Esophagus squamous epithelium (tissue), 5 donors: Measurements from ENCODE around the gene GLRX5. TPM values are rescaled to one million over a fixed set of nuclear protein-coding genes. Genes with fewer than 3 reads are reported as not detected.

ENCODE experiments used
- DNase-seq: peaks from one replicate; lab custom pipeline; 2025; lab: John Stamatoyannopoulos, UW
- H3K27ac ChIP-seq, 4 donors: fragments of 200-600 bp; sonication (generic); one replicate each; pipeline ENCODE4 v1.5.1; 2016 to 2019; ENCODE audit warnings: mild to moderate bottlenecking in 1 of 4
- H3K27me3 ChIP-seq, 4 donors: fragments of 200-600 bp; sonication (generic); 1 replicate in 3 of 4; 2 replicates in 1 of 4; pipeline versions ENCODE4 v1.5.1 to v1.6.0; 2017 to 2021; ENCODE audit warnings: antibody characterized with exemption in 1 of 4
- H3K36me3 ChIP-seq, 3 donors: fragments of 200-600 bp; sonication (generic); one replicate each; pipeline ENCODE4 v1.5.1; 2016 to 2019
- H3K4me1 ChIP-seq, 3 donors: fragments of 200-600 bp; sonication (generic); one replicate each; pipeline ENCODE4 v1.5.1; 2017 to 2019
- H3K4me3 ChIP-seq, 4 donors: fragments of 200-600 bp; sonication (generic); 1 replicate in 3 of 4; 2 replicates in 1 of 4; pipeline ENCODE4 v1.5.1; 2016 to 2019; ENCODE audit warnings: mild to moderate bottlenecking in 2 of 4, moderate library complexity in 1 of 4
- H3K9me3 ChIP-seq, 3 donors: fragments of 200-600 bp; sonication (generic); one replicate each; pipeline ENCODE4 v1.5.1; 2016 to 2019
- POLR2A ChIP-seq, 4 donors: fragments of 450-650 bp; IDR thresholded peaks; one replicate each; pipeline ENCODE4 v1.6.1; 2017; ENCODE audit warnings: antibody characterized with exemption in 4 of 4, mild to moderate bottlenecking in 4 of 4, moderate library complexity in 3 of 4
- WGBS, 2 donors: methylation state at CpG; one replicate each; pipeline ENCODE4 v1.1.5; 2018; 5-methylcytosine and 5-hydroxymethylcytosine counted together
- intact Hi-C: fragments of 100-400 bp; cut with DNase I; formaldehyde crosslinking; loops from one replicate; pipeline ENCODE4 v1.15.0; 2022
- total RNA-seq, 4 donors: library from RNA; depleted of rRNA; stranded (reverse); fragments of >200 nt; gene quantifications; one replicate each; pipeline ENCODE4 v1.1.0, GENCODE V29; 2016
- TF ChIP-seq, protein P1 (sequence below), 6 experiments: fragments of 450-650 bp in 4 of 6; fragments of 200-600 bp in 2 of 6; sonication (generic) in 2 of 6; IDR thresholded peaks; one replicate each; pipeline ENCODE4 v1.5.1; 2016 to 2019; ENCODE audit warnings: antibody characterized with exemption in 6 of 6, mild to moderate bottlenecking in 4 of 6, moderate library complexity in 4 of 6
- donor health status: DM: yes; HTN: yes; CAD: no.

GLRX5 gene
- total RNA-seq, 4 donors from 2014 or later, result 14.4 to 40.1 (median 32.6) TPM

DNA sequence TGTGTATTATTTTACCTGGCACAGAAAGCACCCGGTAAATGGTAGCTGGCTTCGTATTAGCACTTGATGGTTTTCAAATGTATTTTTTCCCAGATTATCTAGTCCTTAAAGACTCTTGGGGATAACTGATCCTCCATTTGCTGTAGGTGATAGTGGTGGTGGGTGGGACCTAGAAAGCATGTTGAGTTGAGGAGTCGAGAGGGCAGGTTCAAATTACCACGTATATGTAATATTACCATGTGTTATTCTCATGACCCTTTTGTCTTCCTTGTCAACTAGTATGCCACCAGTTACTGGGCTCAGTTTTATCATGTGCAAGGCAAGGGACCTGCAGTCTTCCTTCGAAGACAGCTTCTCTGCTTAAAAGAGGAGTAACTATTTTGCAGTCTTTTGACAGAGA lies 1.8 kb downstream of the GLRX5 start:
- Histone ChIP-seq H3K27ac (no peak overlapping the region), H3K9me3 (no peaks in the 10 kb centered on the region), H3K4me1 (peaks cover 30 to 57% (median 46%) of the 10 kb centered on the region in 3 donors), H3K4me3 (peak overlapping the region in 2 of 4 donors; percentile 1 to 74), H3K36me3 (no peaks in the 10 kb centered on the region), H3K27me3 (no peaks in the 10 kb centered on the region)
- TF ChIP-seq POLR2A (IDR thresholded peaks at IDR 0.05), result no peak
- TF ChIP-seq, protein P1, sequence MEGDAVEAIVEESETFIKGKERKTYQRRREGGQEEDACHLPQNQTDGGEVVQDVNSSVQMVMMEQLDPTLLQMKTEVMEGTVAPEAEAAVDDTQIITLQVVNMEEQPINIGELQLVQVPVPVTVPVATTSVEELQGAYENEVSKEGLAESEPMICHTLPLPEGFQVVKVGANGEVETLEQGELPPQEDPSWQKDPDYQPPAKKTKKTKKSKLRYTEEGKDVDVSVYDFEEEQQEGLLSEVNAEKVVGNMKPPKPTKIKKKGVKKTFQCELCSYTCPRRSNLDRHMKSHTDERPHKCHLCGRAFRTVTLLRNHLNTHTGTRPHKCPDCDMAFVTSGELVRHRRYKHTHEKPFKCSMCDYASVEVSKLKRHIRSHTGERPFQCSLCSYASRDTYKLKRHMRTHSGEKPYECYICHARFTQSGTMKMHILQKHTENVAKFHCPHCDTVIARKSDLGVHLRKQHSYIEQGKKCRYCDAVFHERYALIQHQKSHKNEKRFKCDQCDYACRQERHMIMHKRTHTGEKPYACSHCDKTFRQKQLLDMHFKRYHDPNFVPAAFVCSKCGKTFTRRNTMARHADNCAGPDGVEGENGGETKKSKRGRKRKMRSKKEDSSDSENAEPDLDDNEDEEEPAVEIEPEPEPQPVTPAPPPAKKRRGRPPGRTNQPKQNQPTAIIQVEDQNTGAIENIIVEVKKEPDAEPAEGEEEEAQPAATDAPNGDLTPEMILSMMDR (IDR thresholded peaks at IDR 0.05), result no peak
- DNase-seq, result no peak
- intact Hi-C loops, result no loop called here
- 74 to 75% methylated on average over 5 of the region's 5 CpGs for WGBS, 2 donors

DNA sequence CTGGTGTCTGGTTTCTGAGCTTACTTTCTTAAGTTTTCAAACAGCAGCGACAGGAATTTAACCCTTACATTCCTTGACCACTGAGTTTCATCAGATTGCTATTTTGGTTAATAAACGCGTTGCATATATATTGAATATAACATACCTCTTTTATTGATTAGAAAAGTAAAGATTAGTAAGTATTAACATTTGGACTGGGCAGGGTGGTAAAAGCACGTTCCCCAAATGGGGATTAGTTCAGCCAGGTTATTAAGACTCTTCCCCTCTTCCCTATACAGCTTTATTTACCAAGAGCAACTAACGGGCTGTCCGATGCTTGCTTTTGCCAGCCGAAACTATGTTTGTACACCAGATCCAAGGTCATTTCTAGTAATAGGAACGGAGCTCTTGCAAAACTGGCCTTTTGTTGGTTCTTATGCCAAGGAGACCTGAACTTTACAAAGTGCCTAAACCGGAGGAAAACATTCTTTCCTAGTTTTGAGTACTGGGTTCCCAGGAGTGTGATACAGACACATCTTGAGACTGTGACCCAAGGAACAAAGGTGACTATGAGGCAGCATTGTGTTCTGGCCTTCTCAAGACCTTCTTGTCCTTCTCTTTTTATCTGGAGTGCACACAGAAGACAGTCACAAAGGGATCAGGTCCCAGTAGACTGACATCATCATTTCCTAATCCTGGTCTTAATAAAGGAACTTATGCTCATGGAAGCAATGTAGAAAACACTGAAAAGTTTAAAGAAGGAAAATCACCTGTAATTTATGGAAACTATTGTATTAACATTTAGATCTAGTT lies 2.6 kb downstream of the GLRX5 start:
- no peak for DNase-seq
- TF ChIP-seq, protein P1 (IDR thresholded peaks at IDR 0.05), result no peak
- TF ChIP-seq POLR2A (IDR thresholded peaks at IDR 0.05), result no peak
- H3K27me3 ChIP-seq, result no peaks in the 10 kb centered on the region
- 68 to 70% methylated on average over 9 of the region's 9 CpGs for WGBS, 2 donors
- H3K27ac ChIP-seq, result no peak overlapping the region
- no peak overlapping the region for H3K4me3 ChIP-seq
- no peaks in the 10 kb centered on the region for H3K36me3 ChIP-seq
- H3K4me1 ChIP-seq, result peaks cover 27 to 49% (median 38%) of the 10 kb centered on the region in 3 donors
- intact Hi-C loops, result no loop called here
- no peaks in the 10 kb centered on the region for H3K9me3 ChIP-seq

GRCh38 chr14:95538801-95539509 lies 4.1 kb downstream of the GLRX5 start:
- intact Hi-C loops, result no loop called here
- 86 to 91% methylated on average over 12 to 14 of the region's 14 CpGs for WGBS, 2 donors

GRCh38 chr14:95540236-95540855 lies 5.5 kb downstream of the GLRX5 start:
- 98 to 99% methylated on average over 6 of the region's 6 CpGs for WGBS, 2 donors
- Histone ChIP-seq H3K9me3 (no peaks in the 10 kb centered on the region), H3K36me3 (peaks cover 0 to 18% (median 0%) of the 10 kb centered on the region in 3 donors), H3K4me1 (peaks cover 14 to 32% (median 25%) of the 10 kb centered on the region in 3 donors), H3K4me3 (no peak overlapping the region), H3K27me3 (no peaks in the 10 kb centered on the region), H3K27ac (no peak overlapping the region)
- no peak for DNase-seq
- intact Hi-C loops, result no loop called here
- TF ChIP-seq POLR2A (IDR thresholded peaks at IDR 0.05), result no peak
- TF ChIP-seq, protein P1 (IDR thresholded peaks at IDR 0.05), result no peak

More at GRCh38 chr14:95538801-95539509, 4.1 kb downstream of the GLRX5 start:
- Histone ChIP-seq H3K36me3 (peaks cover 0 to 4% (median 0%) of the 10 kb centered on the region in 3 donors), H3K4me1 (peaks cover 17 to 34% (median 25%) of the 10 kb centered on the region in 3 donors), H3K9me3 (no peaks in the 10 kb centered on the region), H3K4me3 (no peak overlapping the region), H3K27me3 (no peaks in the 10 kb centered on the region), H3K27ac (no peak overlapping the region)
- no peak for TF ChIP-seq POLR2A (IDR thresholded peaks at IDR 0.05)
- TF ChIP-seq, protein P1 (IDR thresholded peaks at IDR 0.05), result no peak
- no peak for DNase-seq
